Loucy (cell line): ENCODE data around the gene PDE4D.

Source experiments
- CTCF ChIP-seq: fragments of 200-600 bp; sonication (generic); conservative IDR thresholded peaks from 2 replicates; pipeline ENCODE4 v1.5.1; 2014; ENCODE audit warnings: mild to moderate bottlenecking, antibody characterized with exemption, low read length
- EZH2phosphoT487 ChIP-seq: fragments of 200-600 bp; IDR thresholded peaks from 2 replicates; pipeline ENCODE4 v1.6.1; 2018; ENCODE audit warnings: antibody characterized with exemption, mild to moderate bottlenecking, moderate library complexity, borderline replicate concordance

DNA sequence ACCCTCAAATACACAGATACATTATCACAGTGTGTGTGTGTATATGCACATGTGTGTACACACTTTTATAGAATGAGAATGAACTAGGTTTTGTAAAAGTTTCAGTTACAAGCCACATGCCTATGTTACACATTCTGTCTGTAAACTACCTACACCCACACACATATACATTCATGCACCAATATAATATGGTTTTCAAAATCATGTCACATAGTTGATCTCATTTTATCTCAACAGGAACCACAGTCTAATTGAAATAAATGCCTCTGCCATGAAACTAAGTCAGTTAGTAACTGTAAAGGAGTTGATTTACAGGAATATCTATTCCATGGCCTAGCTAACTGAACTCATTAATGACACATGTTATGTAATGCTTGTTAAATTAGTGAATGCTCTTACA, 646.6 kb downstream of the PDE4D start:
- TF ChIP-seq CTCF, result no peak
- TF ChIP-seq EZH2phosphoT487, result no peak
